ENCODE data around the gene MUL1. TPM values are rescaled to one million over a fixed set of nuclear protein-coding genes. Genes with fewer than 3 reads are reported as not detected.

The MUL1 gene
- total and polyA plus RNA-seq, 2 of the 8 experiments (the other 6 are each of a cell fraction or from before 2014, with no cell fraction given): 16.4 to 20.8 TPM

- TF ChIP-seq RBBP5 (IDR thresholded peaks at IDR 0.05; ENCODE audit: borderline replicate concordance, low read depth, low read length) (no peak), KDM1A (IDR thresholded peaks at IDR 0.05; ENCODE audit: borderline replicate concordance, low read length) (no peak), RFX5 (IDR thresholded peaks at IDR 0.05; ENCODE audit: borderline replicate concordance, low read depth, low read length) (no peak), SAP30 (IDR thresholded peaks at IDR 0.05; ENCODE audit: insufficient read depth, insufficient replicate concordance, low read length) (no peak), GABPA (IDR thresholded peaks at IDR 0.05; ENCODE audit: borderline replicate concordance, insufficient read depth, low read length) (no peak), FOSL1 (IDR thresholded peaks at IDR 0.05; ENCODE audit: insufficient read depth, low read depth, low read length) (no peak), SP1 (IDR thresholded peaks at IDR 0.05; ENCODE audit: low read depth, low read length) (no peak), CBX8 (IDR thresholded peaks at IDR 0.05; ENCODE audit: borderline replicate concordance, low read depth, low read length) (no peak), SIX5 (IDR thresholded peaks at IDR 0.05; ENCODE audit: low read depth, low read length) (no peak)
- TF ChIP-seq, protein P1, sequence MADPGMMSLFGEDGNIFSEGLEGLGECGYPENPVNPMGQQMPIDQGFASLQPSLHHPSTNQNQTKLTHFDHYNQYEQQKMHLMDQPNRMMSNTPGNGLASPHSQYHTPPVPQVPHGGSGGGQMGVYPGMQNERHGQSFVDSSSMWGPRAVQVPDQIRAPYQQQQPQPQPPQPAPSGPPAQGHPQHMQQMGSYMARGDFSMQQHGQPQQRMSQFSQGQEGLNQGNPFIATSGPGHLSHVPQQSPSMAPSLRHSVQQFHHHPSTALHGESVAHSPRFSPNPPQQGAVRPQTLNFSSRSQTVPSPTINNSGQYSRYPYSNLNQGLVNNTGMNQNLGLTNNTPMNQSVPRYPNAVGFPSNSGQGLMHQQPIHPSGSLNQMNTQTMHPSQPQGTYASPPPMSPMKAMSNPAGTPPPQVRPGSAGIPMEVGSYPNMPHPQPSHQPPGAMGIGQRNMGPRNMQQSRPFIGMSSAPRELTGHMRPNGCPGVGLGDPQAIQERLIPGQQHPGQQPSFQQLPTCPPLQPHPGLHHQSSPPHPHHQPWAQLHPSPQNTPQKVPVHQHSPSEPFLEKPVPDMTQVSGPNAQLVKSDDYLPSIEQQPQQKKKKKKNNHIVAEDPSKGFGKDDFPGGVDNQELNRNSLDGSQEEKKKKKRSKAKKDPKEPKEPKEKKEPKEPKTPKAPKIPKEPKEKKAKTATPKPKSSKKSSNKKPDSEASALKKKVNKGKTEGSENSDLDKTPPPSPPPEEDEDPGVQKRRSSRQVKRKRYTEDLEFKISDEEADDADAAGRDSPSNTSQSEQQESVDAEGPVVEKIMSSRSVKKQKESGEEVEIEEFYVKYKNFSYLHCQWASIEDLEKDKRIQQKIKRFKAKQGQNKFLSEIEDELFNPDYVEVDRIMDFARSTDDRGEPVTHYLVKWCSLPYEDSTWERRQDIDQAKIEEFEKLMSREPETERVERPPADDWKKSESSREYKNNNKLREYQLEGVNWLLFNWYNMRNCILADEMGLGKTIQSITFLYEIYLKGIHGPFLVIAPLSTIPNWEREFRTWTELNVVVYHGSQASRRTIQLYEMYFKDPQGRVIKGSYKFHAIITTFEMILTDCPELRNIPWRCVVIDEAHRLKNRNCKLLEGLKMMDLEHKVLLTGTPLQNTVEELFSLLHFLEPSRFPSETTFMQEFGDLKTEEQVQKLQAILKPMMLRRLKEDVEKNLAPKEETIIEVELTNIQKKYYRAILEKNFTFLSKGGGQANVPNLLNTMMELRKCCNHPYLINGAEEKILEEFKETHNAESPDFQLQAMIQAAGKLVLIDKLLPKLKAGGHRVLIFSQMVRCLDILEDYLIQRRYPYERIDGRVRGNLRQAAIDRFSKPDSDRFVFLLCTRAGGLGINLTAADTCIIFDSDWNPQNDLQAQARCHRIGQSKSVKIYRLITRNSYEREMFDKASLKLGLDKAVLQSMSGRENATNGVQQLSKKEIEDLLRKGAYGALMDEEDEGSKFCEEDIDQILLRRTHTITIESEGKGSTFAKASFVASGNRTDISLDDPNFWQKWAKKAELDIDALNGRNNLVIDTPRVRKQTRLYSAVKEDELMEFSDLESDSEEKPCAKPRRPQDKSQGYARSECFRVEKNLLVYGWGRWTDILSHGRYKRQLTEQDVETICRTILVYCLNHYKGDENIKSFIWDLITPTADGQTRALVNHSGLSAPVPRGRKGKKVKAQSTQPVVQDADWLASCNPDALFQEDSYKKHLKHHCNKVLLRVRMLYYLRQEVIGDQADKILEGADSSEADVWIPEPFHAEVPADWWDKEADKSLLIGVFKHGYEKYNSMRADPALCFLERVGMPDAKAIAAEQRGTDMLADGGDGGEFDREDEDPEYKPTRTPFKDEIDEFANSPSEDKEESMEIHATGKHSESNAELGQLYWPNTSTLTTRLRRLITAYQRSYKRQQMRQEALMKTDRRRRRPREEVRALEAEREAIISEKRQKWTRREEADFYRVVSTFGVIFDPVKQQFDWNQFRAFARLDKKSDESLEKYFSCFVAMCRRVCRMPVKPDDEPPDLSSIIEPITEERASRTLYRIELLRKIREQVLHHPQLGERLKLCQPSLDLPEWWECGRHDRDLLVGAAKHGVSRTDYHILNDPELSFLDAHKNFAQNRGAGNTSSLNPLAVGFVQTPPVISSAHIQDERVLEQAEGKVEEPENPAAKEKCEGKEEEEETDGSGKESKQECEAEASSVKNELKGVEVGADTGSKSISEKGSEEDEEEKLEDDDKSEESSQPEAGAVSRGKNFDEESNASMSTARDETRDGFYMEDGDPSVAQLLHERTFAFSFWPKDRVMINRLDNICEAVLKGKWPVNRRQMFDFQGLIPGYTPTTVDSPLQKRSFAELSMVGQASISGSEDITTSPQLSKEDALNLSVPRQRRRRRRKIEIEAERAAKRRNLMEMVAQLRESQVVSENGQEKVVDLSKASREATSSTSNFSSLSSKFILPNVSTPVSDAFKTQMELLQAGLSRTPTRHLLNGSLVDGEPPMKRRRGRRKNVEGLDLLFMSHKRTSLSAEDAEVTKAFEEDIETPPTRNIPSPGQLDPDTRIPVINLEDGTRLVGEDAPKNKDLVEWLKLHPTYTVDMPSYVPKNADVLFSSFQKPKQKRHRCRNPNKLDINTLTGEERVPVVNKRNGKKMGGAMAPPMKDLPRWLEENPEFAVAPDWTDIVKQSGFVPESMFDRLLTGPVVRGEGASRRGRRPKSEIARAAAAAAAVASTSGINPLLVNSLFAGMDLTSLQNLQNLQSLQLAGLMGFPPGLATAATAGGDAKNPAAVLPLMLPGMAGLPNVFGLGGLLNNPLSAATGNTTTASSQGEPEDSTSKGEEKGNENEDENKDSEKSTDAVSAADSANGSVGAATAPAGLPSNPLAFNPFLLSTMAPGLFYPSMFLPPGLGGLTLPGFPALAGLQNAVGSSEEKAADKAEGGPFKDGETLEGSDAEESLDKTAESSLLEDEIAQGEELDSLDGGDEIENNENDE (IDR thresholded peaks at IDR 0.05; ENCODE audit: insufficient replicate concordance, low read length): no peak
Measured at GRCh38 chr1:20493839-20494608, 13.9 kb downstream of the MUL1 start (continued).
